Measurements from ENCODE around the gene JAM2. TPM values are rescaled to one million over a fixed set of nuclear protein-coding genes. Genes with fewer than 3 reads are reported as not detected.

Gene JAM2
- total and polyA plus RNA-seq, 10 of the 15 experiments (the other 5 are each of a cell fraction or from before 2014, with no cell fraction given), result 2.1 to 30.4 (median 8.6) TPM

DNA sequence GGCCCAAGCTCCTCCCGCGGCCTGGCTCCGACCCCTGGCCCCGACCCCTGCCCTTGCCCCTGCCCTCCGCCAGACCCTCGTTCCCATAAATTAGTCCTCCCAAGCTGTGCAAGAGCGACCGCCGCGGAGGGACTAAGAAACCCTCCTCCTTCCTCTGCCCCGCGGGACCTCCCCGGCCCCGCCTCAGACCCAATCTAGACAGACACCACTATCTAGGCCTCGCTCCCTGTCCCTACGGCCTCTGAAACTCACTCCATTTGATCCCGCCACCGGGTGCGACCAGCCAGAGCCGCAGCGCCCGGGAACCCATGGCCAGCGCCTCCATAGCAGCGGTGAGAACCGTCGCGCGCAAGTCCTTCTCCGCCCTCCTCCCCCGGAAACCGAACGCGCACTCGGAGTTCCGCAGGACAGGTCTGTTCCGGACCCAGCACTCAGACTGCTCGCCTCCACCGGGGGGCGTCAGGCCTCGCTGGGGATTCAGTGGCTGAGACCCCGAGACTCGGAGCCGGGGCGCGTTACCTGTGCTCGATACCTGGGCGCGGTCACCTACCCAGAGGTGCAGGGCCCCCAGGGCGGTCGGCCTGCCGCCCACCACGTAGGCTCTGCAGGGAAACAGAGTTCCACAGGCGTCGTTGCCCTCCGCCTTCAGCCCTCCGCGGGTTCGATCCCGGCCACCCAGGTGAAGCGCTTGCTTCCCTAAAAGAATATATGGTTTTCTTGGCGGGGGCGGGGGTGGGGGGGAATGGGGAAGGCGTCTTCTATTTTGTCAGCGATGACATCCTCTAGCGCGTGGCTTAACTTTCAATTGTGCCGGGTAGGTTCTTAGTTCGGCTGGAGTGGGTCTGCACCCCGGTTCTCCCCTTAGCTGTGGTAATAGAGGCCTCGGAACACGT is 31.7 kb upstream of the JAM2 start, which contains the start of gene MRPL39 (continued):
- peak; percentile 70 for TF ChIP-seq DPF2 (IDR thresholded peaks at IDR 0.05)
- peak; percentile 88; the same call in 1 of the 2 replicates for TF ChIP-seq ASH2L (IDR thresholded peaks at IDR 0.05; ENCODE audit: borderline replicate concordance, low read depth)
- no peak for TF ChIP-seq BRCA1 (IDR thresholded peaks at IDR 0.05; ENCODE audit: low read depth, low read length)
- TF ChIP-seq TCF3 (IDR thresholded peaks at IDR 0.05; ENCODE audit: borderline replicate concordance, insufficient read depth, low read depth, low read length), result peak; percentile 54; the same call in 1 of the 2 replicates
- TF ChIP-seq HCFC1 (IDR thresholded peaks at IDR 0.05; ENCODE audit: low read length), result peak; percentile 84
- peak; percentile 96; the same call in 1 of the 2 replicates for TF ChIP-seq CBX5 (IDR thresholded peaks at IDR 0.05; ENCODE audit: low read depth)
- TF ChIP-seq, protein P1, sequence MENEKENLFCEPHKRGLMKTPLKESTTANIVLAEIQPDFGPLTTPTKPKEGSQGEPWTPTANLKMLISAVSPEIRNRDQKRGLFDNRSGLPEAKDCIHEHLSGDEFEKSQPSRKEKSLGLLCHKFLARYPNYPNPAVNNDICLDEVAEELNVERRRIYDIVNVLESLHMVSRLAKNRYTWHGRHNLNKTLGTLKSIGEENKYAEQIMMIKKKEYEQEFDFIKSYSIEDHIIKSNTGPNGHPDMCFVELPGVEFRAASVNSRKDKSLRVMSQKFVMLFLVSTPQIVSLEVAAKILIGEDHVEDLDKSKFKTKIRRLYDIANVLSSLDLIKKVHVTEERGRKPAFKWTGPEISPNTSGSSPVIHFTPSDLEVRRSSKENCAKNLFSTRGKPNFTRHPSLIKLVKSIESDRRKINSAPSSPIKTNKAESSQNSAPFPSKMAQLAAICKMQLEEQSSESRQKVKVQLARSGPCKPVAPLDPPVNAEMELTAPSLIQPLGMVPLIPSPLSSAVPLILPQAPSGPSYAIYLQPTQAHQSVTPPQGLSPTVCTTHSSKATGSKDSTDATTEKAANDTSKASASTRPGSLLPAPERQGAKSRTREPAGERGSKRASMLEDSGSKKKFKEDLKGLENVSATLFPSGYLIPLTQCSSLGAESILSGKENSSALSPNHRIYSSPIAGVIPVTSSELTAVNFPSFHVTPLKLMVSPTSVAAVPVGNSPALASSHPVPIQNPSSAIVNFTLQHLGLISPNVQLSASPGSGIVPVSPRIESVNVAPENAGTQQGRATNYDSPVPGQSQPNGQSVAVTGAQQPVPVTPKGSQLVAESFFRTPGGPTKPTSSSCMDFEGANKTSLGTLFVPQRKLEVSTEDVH (IDR thresholded peaks at IDR 0.05; ENCODE audit: low read depth, partially characterized antibody), result peak; percentile 67
- TF ChIP-seq ATF7 (IDR thresholded peaks at IDR 0.05; ENCODE audit: low read depth), result no peak
- TF ChIP-seq SIX5 (IDR thresholded peaks at IDR 0.05; ENCODE audit: low read depth, low read length, severe bottlenecking), result peak; percentile 65
- TF ChIP-seq NFYA (IDR thresholded peaks at IDR 0.05; ENCODE audit: borderline replicate concordance, low read depth, low read length), result no peak
- peak; percentile 94 for TF ChIP-seq ZNF207 (IDR thresholded peaks at IDR 0.05; ENCODE audit: borderline replicate concordance)
- no peak for TF ChIP-seq ZZZ3 (IDR thresholded peaks at IDR 0.05; ENCODE audit: control insufficient read depth, insufficient read length, low read depth)
- TF ChIP-seq MTA3 (IDR thresholded peaks at IDR 0.05; ENCODE audit: borderline replicate concordance, low read length), result no peak
- TF ChIP-seq POLR2AphosphoS5 (IDR thresholded peaks at IDR 0.05; ENCODE audit: low read length), result peak; percentile 93
- peak; percentile 95 for TF ChIP-seq NBN (IDR thresholded peaks at IDR 0.05)
- no peak; the same call in 1 of the 2 replicates for TF ChIP-seq NRF1 (conservative IDR thresholded peaks at IDR 0.05; ENCODE audit: low read depth, low read length)
- TF ChIP-seq, protein P2, sequence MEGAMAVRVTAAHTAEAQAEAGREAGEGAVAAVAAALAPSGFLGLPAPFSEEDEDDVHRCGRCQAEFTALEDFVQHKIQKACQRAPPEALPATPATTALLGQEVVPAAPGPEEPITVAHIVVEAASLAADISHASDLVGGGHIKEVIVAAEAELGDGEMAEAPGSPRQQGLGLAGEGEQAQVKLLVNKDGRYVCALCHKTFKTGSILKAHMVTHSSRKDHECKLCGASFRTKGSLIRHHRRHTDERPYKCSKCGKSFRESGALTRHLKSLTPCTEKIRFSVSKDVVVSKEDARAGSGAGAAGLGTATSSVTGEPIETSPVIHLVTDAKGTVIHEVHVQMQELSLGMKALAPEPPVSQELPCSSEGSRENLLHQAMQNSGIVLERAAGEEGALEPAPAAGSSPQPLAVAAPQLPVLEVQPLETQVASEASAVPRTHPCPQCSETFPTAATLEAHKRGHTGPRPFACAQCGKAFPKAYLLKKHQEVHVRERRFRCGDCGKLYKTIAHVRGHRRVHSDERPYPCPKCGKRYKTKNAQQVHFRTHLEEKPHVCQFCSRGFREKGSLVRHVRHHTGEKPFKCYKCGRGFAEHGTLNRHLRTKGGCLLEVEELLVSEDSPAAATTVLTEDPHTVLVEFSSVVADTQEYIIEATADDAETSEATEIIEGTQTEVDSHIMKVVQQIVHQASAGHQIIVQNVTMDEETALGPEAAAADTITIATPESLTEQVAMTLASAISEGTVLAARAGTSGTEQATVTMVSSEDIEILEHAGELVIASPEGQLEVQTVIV (IDR thresholded peaks at IDR 0.05; ENCODE audit: borderline replicate concordance, partially characterized antibody), result peak; percentile 55
- peak; percentile 88; the same call in 1 of the 2 replicates for TF ChIP-seq SIN3A (IDR thresholded peaks at IDR 0.05; ENCODE audit: low read depth, low read length)
- TF ChIP-seq BHLHE40 (IDR thresholded peaks at IDR 0.05; ENCODE audit: borderline replicate concordance in 1 of 2, low read depth in 2 of 2, low read length in 1 of 2), result peak; percentile 32 to 62; a peak in 2 of 4 replicates
- TF ChIP-seq MYB (IDR thresholded peaks at IDR 0.05; ENCODE audit: borderline replicate concordance, low read depth, low read length), result 0 out of 2 replicates have a peak, but pooled peaks have one; percentile 53
- no peak for TF ChIP-seq CHD1 (IDR thresholded peaks at IDR 0.05; ENCODE audit: low read depth, low read length)
- no peak for TF ChIP-seq NFIC (IDR thresholded peaks at IDR 0.05; ENCODE audit: low read depth, low read length)
